ENCODE data around the gene FOXB1.

DNA sequence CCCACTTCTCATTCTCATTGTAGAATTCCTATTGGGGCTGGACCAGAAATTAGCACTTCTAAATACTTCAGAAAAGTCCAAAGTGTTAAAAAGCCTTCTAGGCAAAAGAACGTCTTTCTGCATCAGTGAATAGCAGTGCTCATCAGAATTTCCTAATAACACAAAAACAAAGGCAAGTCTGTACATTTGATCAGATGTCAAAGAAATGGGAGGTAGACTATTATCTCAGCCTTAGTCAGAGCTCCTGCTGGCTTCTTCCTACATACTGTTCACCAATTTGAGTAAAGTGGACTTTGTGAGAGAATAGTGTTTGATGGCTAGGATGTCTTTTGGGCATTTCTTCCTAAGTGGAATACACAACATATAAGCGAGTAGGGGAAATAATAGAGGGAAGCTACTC is 48.7 kb downstream of the FOXB1 start:
- no peak for TF ChIP-seq CTCF (IDR thresholded peaks at IDR 0.05)
- TF ChIP-seq POLR2AphosphoS5 (IDR thresholded peaks at IDR 0.05) = no peak
